ENCODE measurements around the gene SEBOX.

Gene SEBOX

DNA sequence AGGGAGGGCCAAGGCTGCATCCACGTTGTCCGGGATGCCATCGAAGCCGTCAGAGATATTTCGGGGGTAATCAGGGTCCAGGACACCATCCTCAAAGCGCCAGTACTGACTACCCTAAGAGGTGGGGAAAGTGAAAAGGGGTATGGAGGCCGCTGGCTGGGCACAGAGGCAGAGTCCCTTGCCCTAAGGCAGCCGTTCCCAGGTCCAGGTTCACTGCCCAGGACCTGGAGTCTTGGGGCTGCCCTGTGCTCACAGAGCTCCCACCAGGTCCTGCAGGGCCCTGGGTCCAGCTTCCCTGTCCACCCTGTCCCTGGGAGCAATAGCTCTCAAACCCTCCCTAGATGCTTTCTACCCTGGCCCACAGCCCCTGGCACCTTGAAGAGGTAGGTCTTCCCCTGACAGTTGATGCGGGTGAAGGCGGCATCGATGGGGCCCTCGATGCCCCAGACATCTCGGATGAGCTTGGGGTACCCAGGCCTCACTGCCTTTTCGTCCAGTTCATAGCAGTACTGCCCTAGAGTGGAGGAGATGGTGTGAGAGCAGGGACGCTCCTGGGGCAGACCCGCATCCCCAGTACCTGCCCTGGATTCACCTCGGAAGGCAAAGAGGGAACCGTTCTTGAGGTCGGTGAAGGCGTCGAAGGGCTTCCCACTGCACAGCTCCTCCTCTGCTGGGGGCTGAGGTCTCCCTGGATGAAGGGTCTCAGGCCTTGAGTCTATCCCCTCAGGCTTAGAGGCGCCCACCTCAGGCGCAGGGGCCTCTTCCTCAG, 4.1 kb upstream of the SEBOX start:
- DNase-seq (ENCODE audit: low spot score), result no peak

DNA sequence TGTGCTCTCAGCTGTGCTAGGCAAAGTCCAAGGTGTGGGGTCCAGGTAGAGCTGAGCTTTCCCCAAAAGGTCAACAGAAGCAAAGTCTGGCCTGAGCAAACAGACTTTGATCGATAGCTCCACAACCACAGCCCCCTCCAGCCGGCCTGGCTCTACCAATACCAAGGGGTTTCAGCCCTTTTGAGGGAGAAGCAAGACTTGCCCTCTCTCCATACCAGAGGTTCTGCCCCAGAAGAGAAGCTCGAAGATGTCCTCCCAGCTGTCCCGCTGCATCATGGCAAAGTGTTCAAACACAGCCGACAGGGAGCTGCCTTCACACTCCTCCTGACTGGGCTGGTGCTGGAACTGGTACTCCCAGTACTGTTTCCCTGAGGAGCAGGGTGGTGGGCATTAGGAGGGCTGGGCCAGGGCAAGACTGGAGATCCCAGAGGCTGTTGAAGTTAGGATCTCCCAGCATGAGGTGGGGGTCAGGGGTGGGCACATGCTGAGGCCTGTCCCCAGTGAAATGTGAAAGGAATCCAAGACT, 3.4 kb upstream of the SEBOX start:
- peak; percentile 84 for DNase-seq (ENCODE audit: low spot score)

DNA sequence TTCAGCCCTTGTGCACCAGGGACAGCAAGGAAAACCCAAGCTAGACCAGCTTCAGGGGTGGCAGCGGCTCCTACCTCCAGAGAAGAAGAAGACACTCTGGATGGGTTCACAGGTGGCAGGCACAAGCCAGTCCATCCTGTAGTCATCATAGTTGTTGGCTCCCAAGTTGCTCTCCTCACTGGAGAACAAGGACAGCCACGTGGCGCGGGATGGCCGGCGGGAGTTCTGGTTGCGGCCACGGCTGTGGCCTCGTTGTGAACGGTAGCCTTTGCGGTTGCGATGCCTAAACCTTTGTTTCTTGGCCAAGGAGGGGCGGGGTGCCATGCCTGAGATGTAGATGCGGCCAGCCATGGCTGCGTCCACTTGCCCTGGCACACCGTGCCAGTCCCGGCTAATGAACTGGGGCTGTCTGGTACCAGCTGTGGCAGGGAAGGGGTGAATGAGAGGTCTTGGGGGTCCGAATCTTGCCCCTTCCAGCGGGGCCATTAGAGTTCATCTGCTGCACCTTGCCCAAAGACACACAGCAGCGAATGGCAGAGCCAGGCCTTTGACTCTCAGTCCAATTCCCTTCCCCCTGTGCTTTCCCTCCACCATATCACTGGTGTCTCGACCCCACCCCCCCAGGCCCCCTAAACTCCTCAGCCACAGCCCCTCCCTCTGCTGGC, 2.8 kb upstream of the SEBOX start:
- no peak for DNase-seq (ENCODE audit: low spot score)

DNA sequence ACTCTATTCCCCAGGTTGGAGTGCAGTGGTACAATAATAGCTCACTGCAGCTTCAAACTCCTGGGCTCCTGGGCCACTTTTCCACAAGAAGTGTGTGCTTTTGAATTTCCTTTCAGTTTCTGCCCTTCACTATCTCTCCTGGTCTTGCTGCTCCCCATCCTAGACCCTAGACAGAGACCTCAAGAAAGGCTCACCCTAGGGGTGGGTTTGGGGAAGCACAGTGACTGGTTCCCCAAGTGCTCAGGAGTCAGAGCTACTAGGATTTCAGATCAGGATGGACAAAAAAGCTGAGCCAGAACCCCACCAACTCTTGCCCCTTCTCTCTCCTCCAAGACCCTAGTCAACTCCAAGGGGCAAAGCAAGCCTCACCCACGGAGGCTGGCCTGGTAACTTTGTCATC, 1.6 kb upstream of the SEBOX start:
- DNase-seq (ENCODE audit: low spot score), result no peak

DNA sequence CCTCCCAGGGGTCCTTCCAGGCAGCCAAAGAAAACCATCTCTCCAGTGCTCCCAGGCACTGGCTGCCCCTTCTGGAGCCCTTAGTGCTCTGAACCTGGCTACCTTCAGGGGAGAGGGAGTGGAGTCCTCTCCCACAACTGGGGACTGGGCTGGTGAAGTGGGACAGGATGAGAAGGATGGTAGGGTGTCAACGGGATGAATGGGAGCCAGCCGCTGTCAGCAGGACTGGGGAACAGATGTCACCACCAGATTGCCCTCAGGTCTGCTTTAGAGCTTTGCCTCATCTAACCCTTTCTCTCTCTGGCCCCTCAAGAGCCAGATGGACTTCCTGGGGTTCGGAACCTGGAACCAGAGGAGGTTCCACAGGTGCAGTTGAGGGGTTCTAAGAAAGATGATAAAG, 488 bp upstream of the SEBOX start:
- no peak for DNase-seq (ENCODE audit: low spot score)

DNA sequence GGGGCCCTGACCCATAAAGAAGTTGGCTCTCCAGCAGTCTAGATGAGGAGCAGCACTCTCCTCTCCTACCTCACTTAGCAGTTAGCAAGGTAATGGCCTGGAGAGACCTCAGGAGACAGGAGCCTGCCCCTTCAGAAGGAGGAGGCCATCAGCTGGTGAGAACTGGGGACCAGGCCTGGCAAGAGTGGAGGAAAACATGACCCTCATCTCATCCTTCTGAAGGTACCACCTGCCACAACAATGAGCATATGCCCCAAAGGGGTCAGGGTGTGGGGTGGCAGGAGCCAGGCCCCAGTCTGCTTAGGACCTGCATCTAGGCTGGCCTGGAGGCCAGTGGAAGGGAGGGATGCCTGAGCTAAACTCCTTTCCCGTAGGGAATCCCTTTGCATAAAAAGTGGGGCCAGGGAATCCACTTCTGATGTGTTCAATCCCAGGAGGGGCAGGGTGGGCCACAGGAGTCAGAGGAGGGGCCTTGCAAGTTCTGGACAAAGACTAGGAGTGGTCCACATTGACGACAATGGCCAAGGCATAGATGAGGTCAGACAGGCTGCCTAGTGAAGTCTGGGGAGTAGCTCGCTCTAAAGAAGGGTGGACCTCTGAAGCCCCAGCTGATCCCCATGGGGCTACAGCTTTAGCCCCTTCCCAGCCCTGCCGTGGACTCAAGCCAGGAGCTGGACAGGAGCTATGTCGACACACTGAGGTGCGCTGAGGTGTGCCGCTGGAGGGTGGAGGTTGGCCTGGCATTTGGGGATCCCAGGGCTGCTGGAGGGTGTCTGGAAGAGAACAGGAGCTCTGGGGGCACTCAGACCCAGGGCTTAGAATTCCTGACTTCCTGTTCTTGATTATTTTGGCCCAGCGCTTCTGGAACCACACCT, 986 bp downstream of the SEBOX start:
- no peak for DNase-seq (ENCODE audit: low spot score)

DNA sequence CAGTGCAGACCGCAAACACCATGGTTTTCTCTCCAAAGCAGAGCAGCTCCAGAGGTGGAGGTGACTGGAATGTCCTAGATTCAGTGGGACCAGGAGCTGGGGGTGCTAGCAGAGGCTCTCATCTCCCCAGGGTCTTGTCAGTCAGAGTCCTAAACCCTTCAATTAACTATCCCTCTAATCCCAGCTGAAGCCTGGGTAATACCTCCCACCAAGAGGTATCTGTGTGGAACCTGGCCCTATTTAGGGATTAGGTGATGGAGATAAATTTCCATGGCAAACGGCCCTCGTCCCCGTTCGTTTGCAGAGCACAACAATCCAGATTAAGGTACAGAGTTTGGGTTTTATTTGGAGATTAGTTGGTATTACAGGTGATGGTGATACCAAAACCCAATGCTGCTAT, 1.8 kb downstream of the SEBOX start:
- no peak for DNase-seq (ENCODE audit: low spot score)

DNA sequence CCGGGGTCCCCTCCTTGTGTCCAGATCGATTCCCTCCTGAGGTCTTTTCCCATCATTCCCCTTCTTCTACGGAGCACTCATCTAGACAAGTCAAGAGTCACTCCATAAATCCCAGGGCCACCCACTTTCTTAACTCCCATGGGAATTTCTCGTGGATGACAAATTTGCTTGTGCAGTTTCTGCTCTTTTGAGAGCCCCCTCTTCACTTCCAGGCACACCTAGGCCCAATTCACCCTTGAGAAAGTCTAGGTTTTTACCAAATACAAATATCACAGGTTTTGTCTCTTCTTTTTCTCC, 7.2 kb downstream of the SEBOX start:
- DNase-seq (ENCODE audit: low spot score), result no peak

DNA sequence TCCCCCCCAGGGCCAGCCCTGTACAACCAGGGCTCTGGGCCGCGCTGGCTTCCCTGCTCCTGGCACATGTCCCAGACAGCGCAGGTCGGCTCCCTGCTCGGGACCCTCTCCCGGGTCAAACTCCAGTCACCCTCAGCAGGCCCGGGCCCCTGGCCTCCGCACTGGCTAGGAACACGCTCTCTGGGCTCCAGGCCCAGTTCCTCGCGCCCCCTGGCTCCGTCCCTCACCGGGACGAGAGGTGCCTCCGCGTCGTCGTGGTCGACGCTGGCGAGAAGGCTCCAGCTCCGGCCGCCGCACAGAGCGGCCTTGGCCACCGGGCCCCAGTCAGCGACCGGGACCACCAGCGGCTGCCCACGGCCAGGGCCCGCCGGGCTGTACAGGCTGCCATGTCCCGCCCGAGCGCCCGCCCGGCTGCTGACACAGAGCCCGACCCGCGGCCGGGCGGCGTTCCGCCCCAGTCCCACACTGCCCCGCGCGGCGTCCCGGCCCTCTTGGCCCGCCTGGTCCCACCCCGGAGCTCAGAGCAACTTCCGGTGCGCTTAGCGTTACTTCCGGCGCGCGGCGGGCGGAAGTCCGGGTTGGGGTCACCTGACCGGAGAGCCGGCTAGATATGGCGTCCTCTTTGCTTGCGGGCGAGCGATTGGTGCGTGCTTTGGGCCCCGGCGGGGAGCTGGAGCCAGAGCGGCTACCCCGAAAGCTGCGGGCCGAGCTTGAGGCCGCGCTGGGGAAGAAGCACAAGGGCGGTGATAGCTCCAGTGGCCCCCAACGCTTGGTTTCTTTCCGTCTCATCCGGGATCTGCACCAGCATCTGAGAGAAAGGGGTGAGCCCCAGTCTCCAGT, 7.7 kb downstream of the SEBOX start, which contains the start of gene POLDIP2:
Gene POLDIP2 (minus strand): TSS at position 467 of the 840 bp plus-strand sequence. CDS start 79 bp downstream, at position 388.
- DNase-seq (ENCODE audit: low spot score), result peak; percentile 90

DNA sequence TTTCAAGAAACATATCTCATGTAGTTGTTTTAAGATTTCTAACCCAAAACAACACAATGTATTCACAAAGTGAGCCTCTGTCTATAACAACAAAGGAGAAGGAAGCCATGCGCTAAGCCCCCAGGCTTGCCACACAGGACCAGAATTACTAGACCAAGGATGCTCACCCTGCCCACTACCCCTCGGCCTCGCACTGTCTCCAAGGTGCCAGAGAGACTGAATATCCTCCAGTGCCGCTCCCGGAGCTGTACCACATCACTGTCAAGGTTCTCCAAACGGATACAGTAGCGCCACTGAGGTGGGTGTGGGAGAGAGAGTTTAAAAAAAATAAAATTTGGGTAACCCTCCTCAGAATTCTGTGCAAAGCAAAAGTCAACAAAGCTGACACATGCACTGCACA, 14.7 kb downstream of the SEBOX start:
- DNase-seq (ENCODE audit: low spot score), result no peak

DNA sequence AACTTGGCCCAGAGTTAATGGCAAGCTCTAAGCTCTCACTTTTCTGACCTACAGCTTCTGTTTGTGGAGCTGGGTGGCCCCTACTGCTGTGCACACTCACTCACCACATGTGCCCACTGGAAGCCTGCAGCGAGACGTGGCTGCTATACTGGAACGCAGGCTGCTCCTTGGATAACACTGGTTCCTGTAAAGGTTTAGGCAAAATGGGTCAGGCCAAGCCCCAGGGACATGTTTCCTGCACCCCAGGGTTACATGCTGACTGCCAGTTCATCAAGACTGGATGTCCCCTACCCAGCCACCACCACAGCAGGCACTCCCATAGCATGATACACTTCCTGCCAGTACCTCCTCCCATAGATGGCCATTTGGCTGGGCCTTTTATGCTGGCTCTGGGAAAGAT, 16.0 kb downstream of the SEBOX start:
- no peak for DNase-seq (ENCODE audit: low spot score)

DNA sequence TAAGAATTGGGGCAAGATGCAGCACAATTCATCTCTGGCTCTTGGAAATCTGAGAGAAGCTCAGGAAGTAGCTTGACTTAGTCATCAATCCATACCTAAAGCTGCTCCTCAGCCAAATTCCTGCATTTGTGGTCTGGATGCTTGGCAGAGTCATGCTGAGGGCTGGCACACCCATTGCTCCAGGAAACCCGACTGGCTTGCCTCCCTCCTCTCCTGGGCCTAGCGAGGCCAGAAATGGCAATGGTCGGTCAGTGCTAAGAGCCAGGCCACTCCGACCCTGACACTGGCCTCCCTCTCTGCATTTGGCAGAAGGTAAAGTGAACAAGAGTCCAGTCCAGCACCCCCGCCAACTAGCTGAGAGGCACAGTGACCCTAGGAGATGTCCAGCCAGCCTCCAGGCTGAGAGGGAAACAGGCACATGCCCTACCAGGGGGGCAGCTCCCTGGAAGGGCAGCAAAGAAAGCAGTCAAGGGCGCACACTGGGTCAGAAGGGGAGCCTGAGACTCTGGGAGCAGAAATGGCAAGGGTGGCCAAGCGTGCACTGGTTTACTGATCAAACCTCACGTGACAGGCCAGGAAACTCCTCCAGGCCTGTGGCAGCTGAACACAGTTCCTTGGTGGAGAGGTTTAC, 17.6 kb downstream of the SEBOX start:
- DNase-seq (ENCODE audit: low spot score), result no peak

DNA sequence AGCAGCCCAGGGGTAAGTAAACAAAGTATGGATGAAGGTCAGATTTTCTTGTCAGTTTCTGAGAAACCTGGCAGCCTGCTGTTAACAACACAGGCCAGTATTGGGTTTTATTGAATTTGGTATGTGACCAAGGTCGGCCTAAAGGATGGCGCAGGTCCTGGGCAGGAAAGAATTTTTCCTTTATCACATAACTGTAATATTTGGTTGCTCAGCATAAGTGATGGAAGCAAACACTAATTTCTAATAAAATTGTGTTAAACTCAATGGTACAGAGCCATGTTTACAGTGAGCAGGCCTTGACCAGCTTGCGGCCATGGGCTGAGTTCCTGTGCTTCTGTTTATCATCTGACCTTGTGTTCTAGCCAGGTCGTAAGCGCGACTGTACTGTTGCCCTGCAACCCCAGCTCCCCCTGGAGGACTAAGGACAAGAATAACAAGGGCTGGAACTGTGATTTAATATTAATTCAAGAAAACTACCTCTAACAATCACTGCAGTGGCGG, 18.2 kb downstream of the SEBOX start:
- DNase-seq (ENCODE audit: low spot score), result no peak

DNA sequence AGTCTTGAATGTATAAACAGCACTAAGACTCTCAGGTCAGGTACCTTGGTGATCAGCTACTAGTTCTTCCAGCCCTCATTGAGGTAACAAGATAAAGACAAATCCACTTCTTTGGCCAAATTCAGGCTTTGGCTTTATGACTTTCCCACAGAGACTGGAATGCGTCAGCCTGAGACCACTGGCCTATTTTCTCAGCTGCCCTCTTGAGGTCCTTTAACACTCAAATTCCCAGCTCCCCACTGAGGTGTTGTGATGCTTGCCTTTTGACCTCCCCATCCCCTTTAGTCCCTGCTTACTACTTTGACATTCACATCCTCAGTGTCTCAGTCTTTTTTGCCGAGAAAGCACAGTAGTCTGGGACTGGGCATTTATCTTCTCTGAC, 18.8 kb downstream of the SEBOX start:
- no peak for DNase-seq (ENCODE audit: low spot score)

DNA sequence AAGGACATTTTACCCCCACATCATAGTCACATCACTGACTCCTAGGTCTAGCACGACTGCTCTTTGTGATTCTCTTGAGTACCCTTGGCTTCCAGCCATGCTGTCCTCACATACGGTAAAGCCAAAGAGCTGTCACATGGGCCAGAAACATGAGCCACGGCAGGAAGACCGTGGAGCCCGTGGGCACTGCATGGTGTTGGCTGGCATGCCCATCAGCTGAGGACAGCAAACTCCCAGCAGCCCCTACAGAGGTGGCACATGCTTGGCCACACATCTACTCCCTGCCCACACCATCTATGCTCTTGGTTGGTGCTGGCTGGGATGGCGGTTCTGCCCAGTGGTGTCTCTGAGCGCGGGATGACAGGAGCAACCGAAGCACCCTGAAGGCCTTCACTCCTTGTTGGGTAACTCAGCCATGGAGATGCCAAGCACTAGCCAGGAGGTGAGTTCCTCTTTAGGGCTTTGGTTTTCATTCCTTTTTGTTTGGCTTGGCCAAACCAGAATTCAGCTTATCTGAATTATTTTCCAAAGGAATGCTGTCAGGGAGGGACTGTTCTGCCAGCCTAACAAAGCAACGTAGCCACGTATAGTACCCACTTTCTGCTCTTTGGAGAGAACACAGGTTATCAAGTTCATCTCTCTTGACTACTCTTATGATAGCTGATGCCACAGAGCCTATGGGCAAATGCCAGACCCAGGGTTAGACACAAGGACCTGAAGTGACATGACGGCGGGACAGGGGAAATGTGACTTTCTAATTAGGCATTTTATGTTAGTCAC, 19.4 kb downstream of the SEBOX start:
- no peak for DNase-seq (ENCODE audit: low spot score)

DNA sequence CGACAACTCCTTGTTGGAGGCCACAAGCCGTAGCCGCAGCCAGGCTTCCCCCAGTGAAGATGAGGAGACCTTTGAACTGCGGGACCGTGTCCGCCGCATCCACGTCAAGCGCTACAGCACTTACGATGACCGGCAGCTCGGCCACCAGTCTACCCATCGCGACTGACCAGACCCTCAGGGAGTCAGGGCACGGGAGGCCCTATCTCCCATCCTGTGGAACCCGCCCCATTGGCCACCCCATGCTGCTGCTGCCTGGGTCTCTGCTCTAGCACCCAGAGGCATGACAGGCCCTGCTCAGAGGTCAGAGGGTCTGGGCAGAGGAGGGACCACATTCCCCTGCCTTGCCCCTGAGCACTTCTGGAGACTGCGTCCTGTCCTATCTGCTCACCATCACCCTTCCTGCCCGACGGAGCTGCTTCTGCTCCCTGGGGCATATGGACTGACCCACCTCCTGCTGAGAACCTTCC, 20.5 kb downstream of the SEBOX start:
- DNase-seq (ENCODE audit: low spot score), result no peak

DNA sequence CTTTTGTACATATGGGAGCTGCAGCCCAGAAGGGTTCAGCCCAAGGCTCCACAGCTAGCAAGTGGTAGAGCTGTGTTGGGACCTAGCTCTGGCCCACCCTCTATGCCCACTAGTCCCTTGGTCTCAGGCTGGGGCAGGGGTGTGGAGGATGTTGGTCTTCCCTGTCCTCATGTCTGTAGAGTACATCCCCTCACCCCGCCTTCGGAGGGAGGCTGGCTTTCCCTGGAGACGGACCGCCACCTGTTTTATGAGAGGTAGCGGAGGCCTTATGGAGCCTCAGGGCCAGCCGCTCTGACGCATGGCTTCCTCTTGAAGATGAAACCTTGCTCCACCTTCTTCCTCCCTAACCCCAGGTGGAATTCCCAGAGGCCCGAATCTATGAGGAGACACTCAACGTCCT, 21.0 kb downstream of the SEBOX start:
- DNase-seq (ENCODE audit: low spot score), result no peak

DNA sequence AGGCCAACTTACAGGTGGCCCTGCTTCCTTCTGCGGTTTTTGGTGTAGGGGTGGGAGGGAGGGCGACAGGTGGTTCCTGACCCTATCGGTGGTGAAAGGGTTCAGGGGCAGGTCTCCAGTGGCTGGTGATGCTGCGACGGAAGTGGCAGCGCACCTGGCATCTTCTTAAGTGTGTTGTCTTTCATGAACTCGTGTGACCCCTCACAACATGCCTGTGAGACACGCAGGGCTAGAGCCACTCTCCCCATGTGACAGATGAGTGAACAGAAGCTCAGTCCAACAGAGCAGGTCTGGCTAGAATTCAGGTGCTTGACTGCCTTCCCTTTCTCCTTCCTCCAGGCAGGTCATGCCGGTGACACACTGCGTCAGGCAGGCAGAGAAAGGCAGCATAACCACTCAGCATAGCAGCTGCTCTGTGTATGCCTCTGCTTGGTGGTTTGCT, 21.5 kb downstream of the SEBOX start:
- no peak for DNase-seq (ENCODE audit: low spot score)

DNA sequence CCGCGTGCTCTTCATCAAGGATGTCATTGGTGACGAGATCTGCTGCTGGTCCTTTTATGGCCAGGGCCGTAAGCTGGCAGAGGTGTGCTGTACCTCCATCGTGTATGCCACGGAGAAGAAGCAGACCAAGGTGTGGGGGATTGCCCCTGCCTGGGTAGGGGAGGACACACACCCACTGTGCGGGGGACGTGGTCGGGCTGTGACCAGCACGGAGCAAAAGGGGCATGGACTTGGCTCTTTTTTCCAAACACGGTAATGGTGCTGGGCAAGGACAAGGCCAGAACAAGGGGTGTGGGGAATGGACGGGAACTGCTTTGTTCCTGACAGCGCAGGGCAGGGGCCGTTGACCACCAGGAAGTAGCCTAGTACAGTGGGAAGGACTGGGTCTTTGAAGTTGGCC, 22.7 kb downstream of the SEBOX start:
- DNase-seq (ENCODE audit: low spot score), result no peak

DNA sequence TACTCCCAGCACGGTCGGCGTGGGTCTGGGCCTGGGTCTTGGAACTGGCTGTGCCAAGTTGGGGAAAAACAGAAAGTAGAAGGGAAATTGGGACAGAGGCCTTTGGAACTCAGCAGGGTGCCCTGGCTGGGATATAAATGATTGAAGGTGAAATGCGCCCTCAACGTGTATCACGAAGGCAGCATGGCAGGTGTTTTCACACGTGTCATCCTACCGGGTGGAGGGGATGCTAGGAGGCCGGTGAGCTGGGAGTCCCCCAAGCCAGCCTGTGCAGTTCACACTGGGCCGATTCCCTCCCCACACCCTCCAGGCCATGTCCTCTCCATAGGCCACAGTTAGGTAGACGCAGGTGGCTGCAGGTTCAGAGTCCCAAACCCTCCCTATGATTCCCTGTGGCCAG, 23.5 kb downstream of the SEBOX start:
- DNase-seq (ENCODE audit: low spot score), result no peak
